ENCODE measurements around the gene RBMS2.

DNA sequence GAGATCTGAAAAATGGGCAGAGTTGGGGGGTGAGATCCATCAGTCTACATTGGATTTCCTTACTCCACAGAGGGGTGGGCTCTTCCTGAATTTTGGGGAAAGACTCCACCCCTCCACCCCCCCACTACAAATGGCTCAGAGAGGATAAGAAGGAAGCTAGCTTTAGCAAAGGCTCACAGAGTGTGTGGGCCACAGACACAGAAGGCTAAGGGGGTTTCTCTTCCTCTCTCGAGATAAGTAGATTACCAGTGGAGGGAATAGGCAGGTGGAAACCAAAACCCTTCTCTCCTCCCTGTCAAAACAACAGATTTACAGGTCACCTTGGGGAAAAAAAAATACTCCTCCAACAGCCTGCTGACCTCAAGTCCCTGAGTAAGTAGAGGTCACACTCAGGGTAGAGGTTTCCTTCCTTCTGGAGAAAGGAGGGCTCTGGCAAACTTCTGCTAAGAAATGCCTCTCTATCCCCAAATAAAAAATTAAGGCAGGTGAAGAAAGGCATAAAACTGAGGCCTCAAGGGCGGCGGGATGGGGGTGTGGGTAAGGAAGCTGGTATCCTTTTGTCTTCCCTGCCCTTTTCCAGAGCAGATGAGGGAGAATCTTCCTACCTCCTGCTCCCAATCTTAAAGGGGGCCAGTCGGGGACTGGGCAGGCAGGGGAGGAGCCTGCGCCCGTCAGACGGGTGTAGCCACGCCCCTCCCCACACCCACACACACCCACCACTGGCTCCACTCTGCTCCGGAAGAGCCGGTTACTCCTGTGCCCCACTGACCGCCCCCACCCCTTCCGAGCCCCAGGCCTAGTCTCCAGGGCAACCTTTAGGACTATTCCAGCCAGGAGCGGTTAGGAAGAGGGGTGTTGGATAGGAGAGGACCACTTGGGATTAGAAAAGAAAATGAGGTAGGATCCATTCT, 110.4 kb downstream of the RBMS2 start:
- TF ChIP-seq POLR2AphosphoS5 (IDR thresholded peaks at IDR 0.05; ENCODE audit: low read depth, low read length) (no peak), SIN3A (IDR thresholded peaks at IDR 0.05; ENCODE audit: borderline replicate concordance, insufficient read depth, low read length) (no peak)
- TF ChIP-seq, protein P1, sequence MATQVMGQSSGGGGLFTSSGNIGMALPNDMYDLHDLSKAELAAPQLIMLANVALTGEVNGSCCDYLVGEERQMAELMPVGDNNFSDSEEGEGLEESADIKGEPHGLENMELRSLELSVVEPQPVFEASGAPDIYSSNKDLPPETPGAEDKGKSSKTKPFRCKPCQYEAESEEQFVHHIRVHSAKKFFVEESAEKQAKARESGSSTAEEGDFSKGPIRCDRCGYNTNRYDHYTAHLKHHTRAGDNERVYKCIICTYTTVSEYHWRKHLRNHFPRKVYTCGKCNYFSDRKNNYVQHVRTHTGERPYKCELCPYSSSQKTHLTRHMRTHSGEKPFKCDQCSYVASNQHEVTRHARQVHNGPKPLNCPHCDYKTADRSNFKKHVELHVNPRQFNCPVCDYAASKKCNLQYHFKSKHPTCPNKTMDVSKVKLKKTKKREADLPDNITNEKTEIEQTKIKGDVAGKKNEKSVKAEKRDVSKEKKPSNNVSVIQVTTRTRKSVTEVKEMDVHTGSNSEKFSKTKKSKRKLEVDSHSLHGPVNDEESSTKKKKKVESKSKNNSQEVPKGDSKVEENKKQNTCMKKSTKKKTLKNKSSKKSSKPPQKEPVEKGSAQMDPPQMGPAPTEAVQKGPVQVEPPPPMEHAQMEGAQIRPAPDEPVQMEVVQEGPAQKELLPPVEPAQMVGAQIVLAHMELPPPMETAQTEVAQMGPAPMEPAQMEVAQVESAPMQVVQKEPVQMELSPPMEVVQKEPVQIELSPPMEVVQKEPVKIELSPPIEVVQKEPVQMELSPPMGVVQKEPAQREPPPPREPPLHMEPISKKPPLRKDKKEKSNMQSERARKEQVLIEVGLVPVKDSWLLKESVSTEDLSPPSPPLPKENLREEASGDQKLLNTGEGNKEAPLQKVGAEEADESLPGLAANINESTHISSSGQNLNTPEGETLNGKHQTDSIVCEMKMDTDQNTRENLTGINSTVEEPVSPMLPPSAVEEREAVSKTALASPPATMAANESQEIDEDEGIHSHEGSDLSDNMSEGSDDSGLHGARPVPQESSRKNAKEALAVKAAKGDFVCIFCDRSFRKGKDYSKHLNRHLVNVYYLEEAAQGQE (IDR thresholded peaks at IDR 0.05; ENCODE audit: insufficient read depth in 1 of 2, low read depth in 2 of 2, low read length in 2 of 2): no peak
